T-helper 1 cell treated with Interleukin-12 subunit alpha and Interleukin-12 subunit beta and Interleukin-4 antibody, amounts not matched to agents 30 ng/mL and 1 ng/mL, for 36 hours (primary cell): ENCODE data around the gene HEPH. TPM values are rescaled to one million over a fixed set of nuclear protein-coding genes. Genes with fewer than 3 reads are reported as not detected.
"Not testable (repeated sequence)": the region's sequence is repeated elsewhere in the genome, so short reads cannot be mapped to it uniquely, and the experiment has no call there.

Source experiments
- intact Hi-C: fragments of 100-400 bp; cut with micrococcal nuclease; formaldehyde crosslinking; loops from one replicate; pipeline ENCODE4 v1.15.1; 2024
- total RNA-seq: library from RNA; stranded (reverse); gene quantifications from 2 replicates; pipeline ENCODE4 v1.2.3, GENCODE V29; 2022

Gene HEPH
- 0.20 TPM in 1 of 2 replicates, not detected in the other for total RNA-seq

GRCh38 chrX:66163849-66164411, at the start of gene HEPH:
TSS of gene HEPH (plus strand) at chrX:66164247. CDS start at chrX:66170571, 6,324 bp downstream.
- intact Hi-C loops, result no loop called here

GRCh38 chrX:66118722-66119121, 45.3 kb upstream of the HEPH start:
- intact Hi-C loops, result not testable (repeated sequence)

DNA sequence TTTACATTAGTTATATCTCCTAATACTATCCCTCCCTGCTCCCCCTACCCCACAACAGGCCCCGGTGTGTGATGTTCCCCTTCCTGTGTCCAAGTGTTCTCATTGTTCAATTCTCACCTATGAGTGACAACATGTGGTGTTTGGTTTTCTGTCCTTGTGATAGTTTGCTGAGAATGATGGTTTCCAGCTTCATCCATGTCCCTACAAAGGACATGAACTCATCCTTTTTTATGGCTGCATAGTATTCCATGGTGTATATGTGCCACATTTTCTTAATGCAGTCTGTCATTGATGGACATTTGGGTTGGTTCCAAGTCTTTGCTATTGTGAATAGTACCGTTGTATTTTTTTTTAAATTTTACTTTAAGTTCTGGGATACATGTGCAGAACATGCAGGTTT, 42.7 kb upstream of the HEPH start:
- intact Hi-C loops, result not testable (repeated sequence)

DNA sequence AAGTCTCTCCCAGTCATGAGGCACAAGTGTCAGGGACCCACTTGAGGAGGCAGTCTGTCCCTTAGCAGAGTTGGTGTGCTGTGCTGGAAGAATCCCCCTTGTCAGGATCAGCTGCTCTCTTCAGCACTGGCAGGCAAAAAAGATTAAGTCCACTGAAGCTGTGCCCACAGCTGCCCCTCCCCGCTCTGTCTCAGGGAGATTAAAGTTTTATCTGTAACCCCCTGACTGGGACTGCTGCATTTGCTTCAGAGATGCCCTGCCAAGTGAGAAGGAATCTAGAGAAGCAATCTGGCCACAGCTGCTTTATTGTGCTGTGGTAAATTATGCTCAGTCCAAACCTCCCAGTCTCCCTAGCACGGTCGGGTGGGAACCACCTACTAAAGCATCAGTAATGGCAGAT, 37.4 kb upstream of the HEPH start:
- intact Hi-C loops, result no loop called here

GRCh38 chrX:66130469-66130868, 33.6 kb upstream of the HEPH start:
- intact Hi-C loops, result no loop called here

GRCh38 chrX:66135284-66135683, 28.8 kb upstream of the HEPH start:
- intact Hi-C loops, result not testable (repeated sequence)

- intact Hi-C loops, result no loop called here
These were observed 21.7 kb upstream of the HEPH start for GRCh38 chrX:66142351-66142750.

DNA sequence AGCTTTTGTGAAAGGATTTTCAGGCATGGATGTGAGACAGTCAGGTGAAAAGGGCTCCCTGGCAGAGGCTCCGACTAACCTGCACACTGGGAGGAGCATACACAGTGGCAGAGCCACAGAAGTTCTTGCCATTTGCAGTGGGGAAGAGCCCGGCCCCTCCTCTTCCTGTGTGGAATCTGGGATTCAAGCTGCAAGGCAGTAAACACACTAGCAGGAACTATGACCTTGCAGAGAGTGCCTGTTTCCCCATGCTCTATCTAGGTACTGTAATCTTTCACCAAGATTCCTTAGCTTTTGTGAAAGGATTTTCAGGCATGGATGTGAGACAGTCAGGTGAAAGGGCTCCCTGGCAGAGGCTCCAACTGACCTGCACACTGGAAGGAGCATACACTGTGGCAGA, 19.8 kb upstream of the HEPH start:
- intact Hi-C loops, result no loop called here

DNA sequence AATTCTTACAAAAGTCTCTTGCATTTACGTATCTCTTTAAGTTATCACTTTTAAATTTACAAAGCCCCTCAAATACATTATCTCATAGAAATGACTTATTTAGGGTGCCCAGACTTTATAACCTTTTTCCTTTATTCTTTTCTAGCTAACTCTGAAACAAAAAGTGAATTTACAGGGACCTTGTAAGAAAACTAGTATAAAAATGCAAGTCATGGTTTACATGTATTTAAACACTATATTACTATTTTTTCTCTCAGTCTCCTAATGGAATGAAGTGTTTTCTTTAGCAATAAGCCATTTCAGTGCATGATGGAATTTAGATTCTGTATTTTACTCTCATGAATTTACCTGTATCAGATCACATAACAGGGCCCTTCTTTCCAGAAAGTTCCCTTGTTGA, 14.5 kb upstream of the HEPH start:
- intact Hi-C loops, result no loop called here

GRCh38 chrX:66150163-66150562, 13.9 kb upstream of the HEPH start:
- intact Hi-C loops, result no loop called here

GRCh38 chrX:66162331-66162822, 1.7 kb upstream of the HEPH start:
- intact Hi-C loops, result no loop called here

GRCh38 chrX:66163447-66163846, 600 bp upstream of the HEPH start:
- intact Hi-C loops, result no loop called here

DNA sequence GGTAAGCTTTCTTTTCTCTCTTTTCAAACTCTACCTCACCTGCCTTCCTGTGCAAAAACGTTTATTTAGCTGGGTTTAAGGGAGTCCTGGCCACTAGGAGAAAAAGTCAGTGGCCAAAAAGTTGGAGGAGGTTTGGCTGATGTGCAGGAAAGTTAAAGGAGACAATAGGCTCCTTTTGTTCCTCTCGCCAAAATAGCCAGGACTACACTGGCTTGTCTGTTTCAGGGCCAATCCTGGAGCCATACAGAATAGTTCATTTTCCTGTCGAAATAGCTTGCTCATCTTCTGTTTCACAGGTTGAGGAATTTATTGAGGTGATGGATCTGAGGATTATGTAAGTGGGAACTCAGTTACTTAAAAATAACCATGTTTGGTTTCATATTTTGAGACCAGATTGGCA, 423 bp downstream of the HEPH start:
- intact Hi-C loops, result no loop called here

DNA sequence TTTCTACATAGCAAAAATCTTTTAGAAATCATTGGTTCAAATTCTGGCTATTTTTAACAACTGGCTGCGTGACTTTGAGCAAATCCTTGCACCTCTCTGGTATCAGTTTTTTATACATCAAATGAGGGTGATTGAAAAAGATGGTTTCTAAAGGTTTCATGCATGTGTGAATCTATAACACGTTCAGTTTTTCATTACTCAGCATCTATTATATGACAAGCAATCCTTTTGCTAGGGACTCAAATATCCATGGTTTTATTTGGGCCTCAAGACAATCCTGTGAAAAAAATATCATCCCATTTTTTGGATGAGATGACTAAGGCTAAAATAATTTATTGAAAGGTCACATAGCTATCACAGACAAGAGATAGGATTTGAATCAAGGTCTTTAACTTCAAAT, 884 bp downstream of the HEPH start:
- intact Hi-C loops, result no loop called here

GRCh38 chrX:66166671-66167070, 2.6 kb downstream of the HEPH start:
- intact Hi-C loops, result no loop called here

- intact Hi-C loops, result no loop called here
These were observed 3.4 kb downstream of the HEPH start for GRCh38 chrX:66167431-66167830.

DNA sequence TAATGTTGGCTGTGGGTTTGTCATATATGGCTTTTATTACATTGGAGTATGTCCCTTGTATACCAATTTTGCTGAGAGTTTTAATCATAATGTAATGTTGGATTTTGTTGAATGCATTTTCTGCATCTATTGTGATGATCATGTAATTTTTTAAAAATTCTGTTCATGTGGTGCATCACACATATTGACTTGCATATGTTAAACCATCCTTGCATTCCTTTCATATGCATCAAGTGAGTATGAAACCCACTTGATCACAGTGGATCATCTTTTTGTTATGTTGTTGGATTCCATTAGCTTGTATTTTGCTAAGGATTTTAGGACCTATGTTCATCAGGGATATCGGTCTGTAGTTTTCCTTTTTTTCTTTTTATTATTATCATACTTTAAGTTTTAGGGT, 12.1 kb downstream of the HEPH start:
- intact Hi-C loops, result no loop called here

GRCh38 chrX:66191563-66191962, 27.5 kb downstream of the HEPH start:
- intact Hi-C loops, result no loop called here

- intact Hi-C loops, result no loop called here
These were observed 29.8 kb downstream of the HEPH start for GRCh38 chrX:66193821-66194220.

- intact Hi-C loops, result loop anchor here (2.0 to 10.0 kb wide), 3 partner anchors 185 to 617 kb away; no protein-coding TSS in a partner anchor
These were observed 36.1 kb downstream of the HEPH start for GRCh38 chrX:66200050-66200664.

DNA sequence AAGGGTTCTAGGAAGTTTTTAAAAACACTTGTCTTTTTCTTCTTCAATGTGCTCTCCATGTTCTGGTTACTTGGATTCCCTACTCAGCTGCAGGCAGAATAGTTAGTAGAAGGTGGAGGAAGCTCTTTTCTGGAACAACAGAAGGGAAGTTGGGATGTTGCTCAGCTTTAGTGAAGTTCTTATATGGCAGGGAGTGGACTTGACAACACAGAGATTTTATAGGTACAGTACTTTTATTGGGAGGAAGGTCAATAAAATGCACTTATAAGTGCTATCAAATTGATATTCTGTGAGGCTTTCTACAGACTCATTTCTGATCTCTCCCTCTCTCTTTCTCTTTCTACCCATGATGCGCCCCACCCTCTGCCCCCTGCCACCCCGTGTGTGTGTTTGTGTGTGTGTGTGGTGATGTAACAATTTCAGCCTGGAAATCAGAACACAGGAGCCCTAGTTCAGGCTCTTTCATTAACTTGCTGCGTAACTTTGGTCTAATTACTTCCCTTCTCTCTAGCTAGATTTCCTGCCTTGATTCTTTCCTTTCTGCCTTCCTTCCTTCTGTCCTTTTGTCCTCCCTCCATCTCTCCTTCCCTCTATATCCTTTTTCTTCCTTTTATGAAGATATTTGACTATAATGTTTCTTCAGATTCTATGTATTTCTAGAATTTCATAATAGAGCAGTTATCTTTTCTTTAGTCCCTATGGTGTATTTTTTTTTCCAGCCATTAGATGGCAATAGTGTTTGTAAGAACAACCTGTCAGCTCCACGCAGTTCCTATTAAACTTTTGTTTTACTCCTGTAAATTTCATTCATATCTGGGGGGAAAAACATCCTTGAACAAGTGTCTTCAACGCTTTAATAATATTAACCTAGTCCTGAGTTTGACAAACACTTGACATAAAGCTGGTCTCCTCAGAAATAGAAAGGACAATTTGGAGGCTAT, 37.1 kb downstream of the HEPH start:
- intact Hi-C loops, result loop anchor here (1.0 to 10.0 kb wide), 4 partner anchors 186 to 618 kb away; no protein-coding TSS in a partner anchor

- intact Hi-C loops, result loop anchor here (5.0 to 10.0 kb wide), 2 partner anchors 188 to 204 kb away; no protein-coding TSS in a partner anchor
These were observed 39.1 kb downstream of the HEPH start for GRCh38 chrX:66203114-66203513.
